ENCODE measurements around the gene MAJIN. TPM values are rescaled to one million over a fixed set of nuclear protein-coding genes. Genes with fewer than 3 reads are reported as not detected.

MAJIN gene
- total and polyA plus RNA-seq, 2 experiments from 2014 or later, result not detected

DNA sequence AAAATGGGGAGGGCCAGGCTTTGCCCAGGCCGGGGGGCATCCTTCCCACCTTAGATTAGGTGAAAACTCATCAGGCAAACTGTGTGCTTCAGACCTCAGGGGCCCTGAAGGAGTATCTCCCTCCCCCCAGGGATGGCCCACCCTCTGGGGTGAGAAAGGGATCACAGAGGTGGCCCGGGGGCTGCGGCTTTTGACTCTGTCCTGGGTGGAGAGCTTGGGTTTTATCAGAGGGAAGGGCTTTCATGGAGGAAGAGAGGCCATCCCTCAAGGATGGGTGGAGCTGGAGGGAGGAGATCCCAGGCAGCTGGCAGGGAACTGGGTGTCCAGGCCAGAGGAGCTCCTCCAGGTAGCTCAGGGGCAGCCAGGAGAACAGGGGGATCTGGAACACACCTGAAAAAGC is 50.5 kb downstream of the MAJIN start:
- Histone ChIP-seq H3K36me3 (replicated peaks; ENCODE audit: insufficient read depth, low read depth) (no peaks in the 10 kb centered on the region), H3K79me2 (peaks cover 15% of the 10 kb centered on the region), H3K9me3 (ENCODE audit: low read depth) (no peaks in the 10 kb centered on the region), H4K20me1 (ENCODE audit: insufficient read depth, poor library complexity, severe bottlenecking) (no peaks in the 10 kb centered on the region), H3K4me1 (ENCODE audit: insufficient read depth) (peaks cover 9% of the 10 kb centered on the region), H3K27ac (no peak overlapping the region), H3K27me3 (no peaks in the 10 kb centered on the region), H2AFZ (no peak overlapping the region), H3K9me2 (replicated peaks; ENCODE audit: insufficient read depth) (no peaks in the 10 kb centered on the region), H3K4me3 (no peak overlapping the region), H3K4me2 (no peak overlapping the region)
- TF ChIP-seq EZH2phosphoT487 (IDR thresholded peaks at IDR 0.05; ENCODE audit: low read depth, severe bottlenecking, unreplicated experiment), result no peak
- 75% methylated on average over 2 of the region's 3 CpGs for WGBS (ENCODE audit: low lambda C conversion rate, missing lambda C conversion rate)
- DNase-seq (ENCODE audit: low spot score), result no peak

DNA sequence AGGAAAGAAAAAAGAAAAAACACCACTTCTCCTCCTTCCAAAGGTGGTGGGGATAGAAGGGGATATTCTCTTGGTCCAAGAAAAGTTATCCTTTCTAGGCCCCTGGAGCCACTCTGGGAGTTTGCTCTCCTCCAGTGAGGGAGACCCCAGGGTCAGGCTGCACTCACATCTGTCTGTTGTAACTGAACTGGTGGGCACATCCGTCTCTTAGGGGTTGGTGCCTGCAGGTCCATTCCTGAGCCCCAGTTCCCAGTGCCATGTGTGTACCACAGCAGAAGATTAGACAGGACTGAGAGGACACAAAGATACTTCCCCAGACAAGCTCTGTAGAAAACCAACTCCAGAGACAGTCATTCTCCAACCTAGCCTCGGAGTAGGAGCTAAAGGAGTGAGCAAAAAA is 51.8 kb downstream of the MAJIN start:
- Histone ChIP-seq H3K4me2 (no peak overlapping the region), H3K9me2 (replicated peaks; ENCODE audit: insufficient read depth) (no peaks in the 10 kb centered on the region), H4K20me1 (ENCODE audit: insufficient read depth, poor library complexity, severe bottlenecking) (no peaks in the 10 kb centered on the region), H3K27ac (no peak overlapping the region), H3K36me3 (replicated peaks; ENCODE audit: insufficient read depth, low read depth) (no peaks in the 10 kb centered on the region), H2AFZ (no peak overlapping the region), H3K79me2 (peaks cover 24% of the 10 kb centered on the region), H3K27me3 (no peaks in the 10 kb centered on the region), H3K4me3 (no peak overlapping the region), H3K9me3 (ENCODE audit: low read depth) (no peaks in the 10 kb centered on the region), H3K4me1 (ENCODE audit: insufficient read depth) (peaks cover 16% of the 10 kb centered on the region)
- no peak for DNase-seq (ENCODE audit: low spot score)
- no peak for TF ChIP-seq EZH2 (IDR thresholded peaks at IDR 0.05; ENCODE audit: borderline replicate concordance)
- no peak for TF ChIP-seq EZH2phosphoT487 (IDR thresholded peaks at IDR 0.05; ENCODE audit: low read depth, severe bottlenecking, unreplicated experiment)
- TF ChIP-seq, protein P1, sequence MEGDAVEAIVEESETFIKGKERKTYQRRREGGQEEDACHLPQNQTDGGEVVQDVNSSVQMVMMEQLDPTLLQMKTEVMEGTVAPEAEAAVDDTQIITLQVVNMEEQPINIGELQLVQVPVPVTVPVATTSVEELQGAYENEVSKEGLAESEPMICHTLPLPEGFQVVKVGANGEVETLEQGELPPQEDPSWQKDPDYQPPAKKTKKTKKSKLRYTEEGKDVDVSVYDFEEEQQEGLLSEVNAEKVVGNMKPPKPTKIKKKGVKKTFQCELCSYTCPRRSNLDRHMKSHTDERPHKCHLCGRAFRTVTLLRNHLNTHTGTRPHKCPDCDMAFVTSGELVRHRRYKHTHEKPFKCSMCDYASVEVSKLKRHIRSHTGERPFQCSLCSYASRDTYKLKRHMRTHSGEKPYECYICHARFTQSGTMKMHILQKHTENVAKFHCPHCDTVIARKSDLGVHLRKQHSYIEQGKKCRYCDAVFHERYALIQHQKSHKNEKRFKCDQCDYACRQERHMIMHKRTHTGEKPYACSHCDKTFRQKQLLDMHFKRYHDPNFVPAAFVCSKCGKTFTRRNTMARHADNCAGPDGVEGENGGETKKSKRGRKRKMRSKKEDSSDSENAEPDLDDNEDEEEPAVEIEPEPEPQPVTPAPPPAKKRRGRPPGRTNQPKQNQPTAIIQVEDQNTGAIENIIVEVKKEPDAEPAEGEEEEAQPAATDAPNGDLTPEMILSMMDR (IDR thresholded peaks at IDR 0.05; ENCODE audit: poor library complexity), result no peak
- WGBS (ENCODE audit: low lambda C conversion rate, missing lambda C conversion rate), result 56% methylated on average over 2 of the region's 2 CpGs

DNA sequence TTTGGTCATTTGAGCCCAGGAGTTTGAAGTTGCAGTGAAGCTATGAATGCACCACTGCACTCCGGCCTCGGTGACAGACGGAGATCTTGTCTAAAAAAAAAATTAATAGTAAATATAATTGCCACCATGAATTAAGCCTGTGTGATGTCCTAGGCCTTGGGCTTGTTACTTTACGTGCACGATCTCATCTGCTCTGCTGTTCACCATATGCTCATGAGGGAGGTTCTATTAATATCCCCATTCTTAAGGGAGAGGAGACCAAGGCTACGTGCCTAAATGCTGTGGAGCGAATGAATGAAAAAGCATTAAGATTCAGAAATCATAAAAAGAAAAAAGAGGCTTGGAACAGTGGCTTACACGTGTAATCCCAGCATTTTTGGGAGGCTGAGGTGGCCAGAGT is 52.3 kb downstream of the MAJIN start:
- no peaks in the 10 kb centered on the region for H3K27me3 ChIP-seq
- 94% methylated on average over 8 of the region's 8 CpGs for WGBS (ENCODE audit: low lambda C conversion rate, missing lambda C conversion rate)

DNA sequence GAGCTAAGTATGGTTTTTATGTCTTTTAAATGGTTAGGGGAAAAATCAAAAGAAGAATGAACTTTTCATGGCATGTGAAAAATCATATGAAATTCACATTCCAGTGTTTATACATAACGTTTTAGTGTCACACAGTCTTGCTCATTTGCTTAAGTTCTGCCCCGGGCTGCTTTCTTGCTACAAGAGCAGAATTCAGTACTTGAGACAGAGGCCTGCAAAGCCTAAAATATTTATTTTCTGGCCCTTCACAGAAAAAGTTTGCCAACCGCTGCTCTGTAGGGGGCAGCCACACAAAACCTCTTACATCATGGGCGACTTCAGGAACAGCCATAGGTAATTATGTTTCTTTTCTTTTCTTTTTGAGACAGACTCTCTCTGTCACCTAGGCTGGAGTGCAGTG is 53.9 kb downstream of the MAJIN start:
- H3K9me3 ChIP-seq (ENCODE audit: low read depth), result no peaks in the 10 kb centered on the region
- DNase-seq (ENCODE audit: low spot score), result peak; percentile 67
- no peaks in the 10 kb centered on the region for H3K9me2 ChIP-seq (replicated peaks; ENCODE audit: insufficient read depth)
- no peaks in the 10 kb centered on the region for H3K36me3 ChIP-seq (replicated peaks; ENCODE audit: insufficient read depth, low read depth)
- H4K20me1 ChIP-seq (ENCODE audit: insufficient read depth, poor library complexity, severe bottlenecking), result no peaks in the 10 kb centered on the region
- H3K27me3 ChIP-seq, result no peaks in the 10 kb centered on the region
- peak overlapping the region; percentile 13 for H3K4me3 ChIP-seq
- peak overlapping the region; percentile 64 for H3K27ac ChIP-seq
- WGBS (ENCODE audit: low lambda C conversion rate, missing lambda C conversion rate), result 14% methylated on average over 4 of the region's 4 CpGs
- H2AFZ ChIP-seq, result peak overlapping the region; percentile 21
- H3K79me2 ChIP-seq, result peaks cover 24% of the 10 kb centered on the region
- H3K4me1 ChIP-seq (ENCODE audit: insufficient read depth), result peaks cover 12% of the 10 kb centered on the region
- peak overlapping the region; percentile 73 for H3K4me2 ChIP-seq
- TF ChIP-seq EZH2 (IDR thresholded peaks at IDR 0.05; ENCODE audit: borderline replicate concordance), result no peak
- no peak for TF ChIP-seq EZH2phosphoT487 (IDR thresholded peaks at IDR 0.05; ENCODE audit: low read depth, severe bottlenecking, unreplicated experiment)
- TF ChIP-seq, protein P1 (IDR thresholded peaks at IDR 0.05; ENCODE audit: poor library complexity), result peak; percentile 22

More for the DNA sequence above, 52.3 kb downstream of the MAJIN start:
- no peak for DNase-seq (ENCODE audit: low spot score)
- no peaks in the 10 kb centered on the region for H3K9me2 ChIP-seq (replicated peaks; ENCODE audit: insufficient read depth)
- H3K4me3 ChIP-seq, result no peak overlapping the region
- H3K4me1 ChIP-seq (ENCODE audit: insufficient read depth), result peaks cover 16% of the 10 kb centered on the region
- H2AFZ ChIP-seq, result no peak overlapping the region
- H3K36me3 ChIP-seq (replicated peaks; ENCODE audit: insufficient read depth, low read depth), result no peaks in the 10 kb centered on the region
- H3K4me2 ChIP-seq, result no peak overlapping the region
- H3K79me2 ChIP-seq, result peaks cover 23% of the 10 kb centered on the region
- no peaks in the 10 kb centered on the region for H3K9me3 ChIP-seq (ENCODE audit: low read depth)
- no peak overlapping the region for H3K27ac ChIP-seq
- H4K20me1 ChIP-seq (ENCODE audit: insufficient read depth, poor library complexity, severe bottlenecking), result no peaks in the 10 kb centered on the region
- TF ChIP-seq EZH2phosphoT487 (IDR thresholded peaks at IDR 0.05; ENCODE audit: low read depth, severe bottlenecking, unreplicated experiment) (no peak), EZH2 (IDR thresholded peaks at IDR 0.05; ENCODE audit: borderline replicate concordance) (no peak)
- TF ChIP-seq, protein P1 (IDR thresholded peaks at IDR 0.05; ENCODE audit: poor library complexity), result no peak

Data from hepatocyte (in vitro differentiated cells).